D721Med (cell line): ENCODE measurements around the gene RHBG.

Experiments used
- DNase-seq: peaks from one replicate; pipeline ENCODE4 v3.0.0; 2011; ENCODE audit warnings: low spot score; ENCODE audit not compliant: insufficient read length
- FAIRE-seq: peaks from 2 replicates; lab custom pipeline; 2011; peaks lifted over from hg19 to GRCh38; lab: Jason Lieb, UNC
- CTCF ChIP-seq: IDR thresholded peaks from 2 replicates; pipeline ENCODE4 v1.5.1; 2012; ENCODE audit warnings: mild to moderate bottlenecking, control low read depth; ENCODE audit not compliant: insufficient read depth; ENCODE audit errors: missing control alignments

RHBG gene

GRCh38 chr1:156356262-156356874 lies 12.6 kb upstream of the RHBG start:
- no peak for TF ChIP-seq CTCF
- no peak for FAIRE-seq
- DNase-seq, result no peak

GRCh38 chr1:156356875-156357534 lies 12.0 kb upstream of the RHBG start:
- DNase-seq (peak; percentile 66), FAIRE-seq (no peak)

GRCh38 chr1:156357977-156358376 lies 11.0 kb upstream of the RHBG start:
- TF ChIP-seq CTCF, result no peak
- DNase-seq (no peak), FAIRE-seq (no peak)

More at GRCh38 chr1:156356875-156357534, 12.0 kb upstream of the RHBG start:
- TF ChIP-seq CTCF, result peak; percentile 93

GRCh38 chr1:156358641-156359040 lies 10.4 kb upstream of the RHBG start:
- no peak for FAIRE-seq
- DNase-seq, result no peak
- no peak for TF ChIP-seq CTCF

GRCh38 chr1:156359249-156359648 lies 9.8 kb upstream of the RHBG start:
- no peak for FAIRE-seq
- TF ChIP-seq CTCF, result no peak
- no peak for DNase-seq

GRCh38 chr1:156359973-156360372 lies 9.0 kb upstream of the RHBG start:
- no peak for FAIRE-seq

More at GRCh38 chr1:156359973-156360372, 9.0 kb upstream of the RHBG start:
- DNase-seq, result no peak
- peak; percentile 65 for TF ChIP-seq CTCF
